ENCODE data around the gene UBXN10. TPM values are rescaled to one million over a fixed set of nuclear protein-coding genes. Genes with fewer than 3 reads are reported as not detected.

UBXN10 gene
- total RNA-seq, 1 donor from 2014 or later = 0.09 TPM

DNA sequence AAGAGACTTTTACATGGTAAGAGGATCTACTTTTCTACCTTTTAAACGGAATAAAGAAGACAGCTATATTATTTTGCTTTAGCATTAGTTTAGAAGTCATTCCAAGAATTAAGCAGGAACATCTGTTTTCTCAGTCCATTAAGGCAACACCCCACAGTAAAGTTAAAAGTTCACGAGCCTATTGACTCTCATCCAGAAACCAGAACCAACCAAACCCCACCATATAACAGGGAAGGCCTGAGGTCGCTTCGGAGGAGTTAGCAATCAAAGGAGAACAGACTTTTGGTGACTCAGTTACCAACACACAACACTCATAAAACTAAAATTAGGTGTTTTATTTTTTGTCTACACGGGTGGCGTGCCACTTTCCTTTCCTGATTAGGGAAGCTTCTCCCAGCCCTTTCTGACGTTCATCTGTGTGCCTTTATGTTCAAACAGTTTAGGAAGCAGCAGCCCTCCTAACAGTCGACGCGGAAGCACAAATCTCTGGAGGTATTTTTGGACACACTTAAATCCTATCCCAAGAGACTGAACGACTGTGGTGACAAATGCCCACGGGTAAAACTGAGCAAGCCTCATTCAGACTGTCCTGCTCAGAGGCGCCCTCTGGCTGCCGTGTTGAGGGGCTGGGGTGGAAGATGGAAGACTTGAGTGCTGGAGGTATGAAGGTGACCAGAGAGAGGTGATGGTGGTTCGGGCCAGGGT, 9.0 kb downstream of the UBXN10 start:
- H3K9me3 ChIP-seq (ENCODE audit: insufficient read depth, low read depth, low read length) = no peaks in the 10 kb centered on the region
- peaks cover 48% of the 10 kb centered on the region for H3K27me3 Mint-ChIP-seq (ENCODE audit: low read depth, unreplicated experiment)
- no peak overlapping the region for H3K4me2 ChIP-seq (ENCODE audit: low read length)
- peaks cover 4% of the 10 kb centered on the region for H3K9me3 Mint-ChIP-seq (ENCODE audit: unreplicated experiment)
- no peaks in the 10 kb centered on the region for H3K79me2 ChIP-seq (ENCODE audit: insufficient read depth, low read length)
- no peak overlapping the region for H3K27ac ChIP-seq (ENCODE audit: low read depth, low read length)
- H3K4me1 Mint-ChIP-seq (ENCODE audit: low read depth, unreplicated experiment) = peaks cover 3% of the 10 kb centered on the region
- DNase-seq (ENCODE audit: low read depth) (peak; percentile 14), FAIRE-seq (no peak)
- H3K4me3 Mint-ChIP-seq (ENCODE audit: unreplicated experiment) = no peak overlapping the region
- no peak overlapping the region for H2AFZ ChIP-seq (ENCODE audit: low read depth, low read length)
- no peaks in the 10 kb centered on the region for H4K20me1 ChIP-seq (ENCODE audit: insufficient read depth, low read length)
- no peak overlapping the region for H3K4me3 ChIP-seq (ENCODE audit: insufficient read depth, low read depth, low read length)
- H3K36me3 Mint-ChIP-seq (ENCODE audit: low read depth, unreplicated experiment) = peaks cover 2% of the 10 kb centered on the region
- TF ChIP-seq, protein P1, sequence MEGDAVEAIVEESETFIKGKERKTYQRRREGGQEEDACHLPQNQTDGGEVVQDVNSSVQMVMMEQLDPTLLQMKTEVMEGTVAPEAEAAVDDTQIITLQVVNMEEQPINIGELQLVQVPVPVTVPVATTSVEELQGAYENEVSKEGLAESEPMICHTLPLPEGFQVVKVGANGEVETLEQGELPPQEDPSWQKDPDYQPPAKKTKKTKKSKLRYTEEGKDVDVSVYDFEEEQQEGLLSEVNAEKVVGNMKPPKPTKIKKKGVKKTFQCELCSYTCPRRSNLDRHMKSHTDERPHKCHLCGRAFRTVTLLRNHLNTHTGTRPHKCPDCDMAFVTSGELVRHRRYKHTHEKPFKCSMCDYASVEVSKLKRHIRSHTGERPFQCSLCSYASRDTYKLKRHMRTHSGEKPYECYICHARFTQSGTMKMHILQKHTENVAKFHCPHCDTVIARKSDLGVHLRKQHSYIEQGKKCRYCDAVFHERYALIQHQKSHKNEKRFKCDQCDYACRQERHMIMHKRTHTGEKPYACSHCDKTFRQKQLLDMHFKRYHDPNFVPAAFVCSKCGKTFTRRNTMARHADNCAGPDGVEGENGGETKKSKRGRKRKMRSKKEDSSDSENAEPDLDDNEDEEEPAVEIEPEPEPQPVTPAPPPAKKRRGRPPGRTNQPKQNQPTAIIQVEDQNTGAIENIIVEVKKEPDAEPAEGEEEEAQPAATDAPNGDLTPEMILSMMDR (IDR thresholded peaks at IDR 0.05; ENCODE audit: insufficient read depth, low read depth, low read length) = peak; percentile 70
- TF ChIP-seq EZH2 (IDR thresholded peaks at IDR 0.05; ENCODE audit: insufficient read depth, low read length) = no peak
- H3K27me3 ChIP-seq (ENCODE audit: insufficient read depth, low read length) = peaks cover 29% of the 10 kb centered on the region
- no peaks in the 10 kb centered on the region for H3K4me1 ChIP-seq (ENCODE audit: insufficient read depth, low read length)
- H3K27ac Mint-ChIP-seq (ENCODE audit: unreplicated experiment) = no peak overlapping the region
- H3K9ac ChIP-seq (ENCODE audit: low read length) = no peak overlapping the region
- H3K36me3 ChIP-seq (ENCODE audit: insufficient read depth, low read length) = no peaks in the 10 kb centered on the region

DNA sequence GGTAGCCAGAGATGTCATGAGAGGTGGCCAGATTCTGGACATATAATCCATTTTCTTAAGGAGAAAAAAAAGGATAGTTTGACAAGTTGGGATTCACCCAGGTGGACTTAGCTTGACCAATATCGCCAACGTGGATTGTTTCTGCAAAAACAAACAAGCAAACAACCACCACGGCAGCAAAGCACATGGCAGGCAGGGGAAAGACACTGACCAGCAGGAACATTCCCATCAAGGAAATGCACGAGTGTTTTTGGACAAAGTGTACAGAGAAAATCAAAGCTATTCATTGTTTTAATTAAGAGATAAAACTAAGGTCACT, 9.5 kb downstream of the UBXN10 start:
- Mint-ChIP-seq H3K4me3 (ENCODE audit: unreplicated experiment) (no peak overlapping the region), H3K9me3 (ENCODE audit: unreplicated experiment) (peaks cover 5% of the 10 kb centered on the region), H3K27me3 (ENCODE audit: low read depth, unreplicated experiment) (peaks cover 50% of the 10 kb centered on the region), H3K27ac (ENCODE audit: unreplicated experiment) (no peak overlapping the region), H3K4me1 (ENCODE audit: low read depth, unreplicated experiment) (peaks cover 3% of the 10 kb centered on the region), H3K36me3 (ENCODE audit: low read depth, unreplicated experiment) (peaks cover 2% of the 10 kb centered on the region)
- Histone ChIP-seq H3K27me3 (ENCODE audit: insufficient read depth, low read length) (peaks cover 29% of the 10 kb centered on the region), H3K4me3 (ENCODE audit: insufficient read depth, low read depth, low read length) (no peak overlapping the region), H3K36me3 (ENCODE audit: insufficient read depth, low read length) (no peaks in the 10 kb centered on the region), H3K4me1 (ENCODE audit: insufficient read depth, low read length) (no peaks in the 10 kb centered on the region), H3K27ac (ENCODE audit: low read depth, low read length) (no peak overlapping the region), H3K9ac (ENCODE audit: low read length) (no peak overlapping the region), H4K20me1 (ENCODE audit: insufficient read depth, low read length) (no peaks in the 10 kb centered on the region), H2AFZ (ENCODE audit: low read depth, low read length) (no peak overlapping the region), H3K9me3 (ENCODE audit: insufficient read depth, low read depth, low read length) (no peaks in the 10 kb centered on the region), H3K79me2 (ENCODE audit: insufficient read depth, low read length) (no peaks in the 10 kb centered on the region), H3K4me2 (ENCODE audit: low read length) (no peak overlapping the region)
- TF ChIP-seq, protein P1 (IDR thresholded peaks at IDR 0.05; ENCODE audit: insufficient read depth, low read depth, low read length) = no peak
- TF ChIP-seq EZH2 (IDR thresholded peaks at IDR 0.05; ENCODE audit: insufficient read depth, low read length) = no peak
- FAIRE-seq (no peak), DNase-seq (ENCODE audit: low read depth) (no peak)

DNA sequence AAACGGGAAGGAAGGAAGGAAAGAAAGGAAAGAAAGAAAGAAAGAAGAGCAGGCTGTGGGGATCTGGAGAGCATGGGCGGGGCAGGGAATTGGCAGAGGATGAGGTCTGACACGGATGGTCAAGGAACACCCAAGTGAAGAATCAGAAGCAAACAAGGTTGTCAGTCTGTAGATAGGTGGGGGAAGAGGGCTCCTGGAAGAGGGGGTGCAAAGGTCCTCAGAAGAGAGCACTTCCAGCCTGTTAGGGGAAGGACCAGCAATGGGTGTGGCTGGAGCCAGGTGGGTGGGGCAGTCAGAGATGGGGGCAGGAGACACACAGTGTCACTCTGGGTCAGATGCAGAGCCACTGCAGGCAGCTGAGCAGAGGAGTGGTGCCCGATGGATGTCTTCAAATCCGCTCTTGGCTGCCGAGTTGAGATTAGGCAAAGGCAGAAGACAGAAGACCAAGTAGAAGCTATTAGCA, 11.5 kb downstream of the UBXN10 start:
- no peak overlapping the region for H3K4me3 Mint-ChIP-seq (ENCODE audit: unreplicated experiment)
- H3K27ac ChIP-seq (ENCODE audit: low read depth, low read length) = no peak overlapping the region
- H3K36me3 Mint-ChIP-seq (ENCODE audit: low read depth, unreplicated experiment) = peaks cover 2% of the 10 kb centered on the region
- no peaks in the 10 kb centered on the region for H3K79me2 ChIP-seq (ENCODE audit: insufficient read depth, low read length)
- H3K4me2 ChIP-seq (ENCODE audit: low read length) = no peak overlapping the region
- no peaks in the 10 kb centered on the region for H3K36me3 ChIP-seq (ENCODE audit: insufficient read depth, low read length)
- no peak overlapping the region for H2AFZ ChIP-seq (ENCODE audit: low read depth, low read length)
- H3K9me3 Mint-ChIP-seq (ENCODE audit: unreplicated experiment) = peaks cover 2% of the 10 kb centered on the region
- no peaks in the 10 kb centered on the region for H4K20me1 ChIP-seq (ENCODE audit: insufficient read depth, low read length)
- no peaks in the 10 kb centered on the region for H3K4me1 ChIP-seq (ENCODE audit: insufficient read depth, low read length)
- H3K27ac Mint-ChIP-seq (ENCODE audit: unreplicated experiment) = no peak overlapping the region
- peaks cover 38% of the 10 kb centered on the region for H3K27me3 ChIP-seq (ENCODE audit: insufficient read depth, low read length)
- no peaks in the 10 kb centered on the region for H3K9me3 ChIP-seq (ENCODE audit: insufficient read depth, low read depth, low read length)
- peaks cover under 1% of the 10 kb centered on the region for H3K4me1 Mint-ChIP-seq (ENCODE audit: low read depth, unreplicated experiment)
- TF ChIP-seq, protein P1 (IDR thresholded peaks at IDR 0.05; ENCODE audit: insufficient read depth, low read depth, low read length) = no peak
- no peak for TF ChIP-seq EZH2 (IDR thresholded peaks at IDR 0.05; ENCODE audit: insufficient read depth, low read length)
- H3K4me3 ChIP-seq (ENCODE audit: insufficient read depth, low read depth, low read length) = no peak overlapping the region
- DNase-seq (ENCODE audit: low read depth) (no peak), FAIRE-seq (no peak)
- H3K27me3 Mint-ChIP-seq (ENCODE audit: low read depth, unreplicated experiment) = peaks cover 51% of the 10 kb centered on the region
- H3K9ac ChIP-seq (ENCODE audit: low read length) = no peak overlapping the region

Measured in astrocyte (in vitro differentiated cells and primary cell).